Mesothelial cell of epicardium (in vitro differentiated cells): ENCODE results near the gene ERC2. TPM values are rescaled to one million over a fixed set of nuclear protein-coding genes. Genes with fewer than 3 reads are reported as not detected.
"Not testable (repeated sequence)": the region's sequence is repeated elsewhere in the genome, so short reads cannot be mapped to it uniquely, and the experiment has no call there.

ENCODE experiments used
- DNase-seq, 2 experiments: peaks; one replicate each; pipeline ENCODE4 v3.0.0; 2021; ENCODE audit warnings: low spot score in 2 of 2; ENCODE audit not compliant: unreplicated experiment in 2 of 2
- H3K27ac Mint-ChIP-seq: 2 replicates; pipeline ENCODE4 v1.8.0; 2021; ENCODE audit warnings: mixed read lengths
- H3K27me3 Mint-ChIP-seq: 2 replicates; pipeline ENCODE4 v1.8.0; 2021; ENCODE audit warnings: low read depth, mixed read lengths
- H3K36me3 Mint-ChIP-seq: 2 replicates; pipeline ENCODE4 v1.8.0; 2021; ENCODE audit warnings: mixed read lengths
- H3K4me1 Mint-ChIP-seq: 2 replicates; pipeline ENCODE4 v1.8.0; 2021; ENCODE audit warnings: mixed read lengths
- H3K4me3 Mint-ChIP-seq: 2 replicates; pipeline ENCODE4 v1.8.0; 2021; ENCODE audit warnings: mild to moderate bottlenecking, moderate library complexity, mixed read lengths
- H3K9me3 Mint-ChIP-seq: 2 replicates; pipeline ENCODE4 v1.8.0; 2021; ENCODE audit warnings: mixed read lengths
- total RNA-seq: library from RNA; stranded (reverse); gene quantifications from 3 replicates; pipeline ENCODE4 v1.2.1, GENCODE V29; 2021
- TF ChIP-seq, protein P1 (sequence below): fragments of 200-600 bp; sonication (generic); IDR thresholded peaks from one replicate; pipeline ENCODE4 v1.5.0; 2021; ENCODE audit warnings: antibody characterized with exemption; ENCODE audit not compliant: unreplicated experiment

Gene ERC2
- total RNA-seq, 1 donor from 2014 or later, result 15.6 TPM

DNA sequence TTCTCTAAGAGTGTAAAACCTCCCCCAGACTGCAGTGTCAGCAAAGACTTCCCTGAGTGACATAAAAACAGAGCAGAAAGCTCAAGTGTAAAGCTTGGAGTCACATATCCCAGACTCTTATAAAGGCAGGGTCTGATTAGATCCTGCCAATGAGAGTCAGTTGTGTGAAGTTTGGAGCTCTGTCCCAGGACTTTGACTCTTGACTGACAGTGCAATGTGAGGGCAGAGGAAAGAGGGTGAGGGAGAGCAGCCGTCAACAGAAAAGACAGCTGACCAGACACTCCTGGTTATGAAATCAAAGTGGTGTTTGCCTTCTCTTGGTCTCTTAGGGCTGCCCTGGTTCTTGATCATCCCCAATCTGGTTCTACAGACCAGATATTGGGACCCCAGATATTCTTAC, 393.2 kb downstream of the ERC2 start:
- TF ChIP-seq, protein P1, sequence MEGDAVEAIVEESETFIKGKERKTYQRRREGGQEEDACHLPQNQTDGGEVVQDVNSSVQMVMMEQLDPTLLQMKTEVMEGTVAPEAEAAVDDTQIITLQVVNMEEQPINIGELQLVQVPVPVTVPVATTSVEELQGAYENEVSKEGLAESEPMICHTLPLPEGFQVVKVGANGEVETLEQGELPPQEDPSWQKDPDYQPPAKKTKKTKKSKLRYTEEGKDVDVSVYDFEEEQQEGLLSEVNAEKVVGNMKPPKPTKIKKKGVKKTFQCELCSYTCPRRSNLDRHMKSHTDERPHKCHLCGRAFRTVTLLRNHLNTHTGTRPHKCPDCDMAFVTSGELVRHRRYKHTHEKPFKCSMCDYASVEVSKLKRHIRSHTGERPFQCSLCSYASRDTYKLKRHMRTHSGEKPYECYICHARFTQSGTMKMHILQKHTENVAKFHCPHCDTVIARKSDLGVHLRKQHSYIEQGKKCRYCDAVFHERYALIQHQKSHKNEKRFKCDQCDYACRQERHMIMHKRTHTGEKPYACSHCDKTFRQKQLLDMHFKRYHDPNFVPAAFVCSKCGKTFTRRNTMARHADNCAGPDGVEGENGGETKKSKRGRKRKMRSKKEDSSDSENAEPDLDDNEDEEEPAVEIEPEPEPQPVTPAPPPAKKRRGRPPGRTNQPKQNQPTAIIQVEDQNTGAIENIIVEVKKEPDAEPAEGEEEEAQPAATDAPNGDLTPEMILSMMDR, result no peak
- Mint-ChIP-seq H3K36me3 (no peaks in the 10 kb centered on the region), H3K9me3 (no peaks in the 10 kb centered on the region), H3K27me3 (no peaks in the 10 kb centered on the region), H3K27ac (no peak overlapping the region), H3K4me3 (no peak overlapping the region), H3K4me1 (no peaks in the 10 kb centered on the region)
- DNase-seq, result no peak

DNA sequence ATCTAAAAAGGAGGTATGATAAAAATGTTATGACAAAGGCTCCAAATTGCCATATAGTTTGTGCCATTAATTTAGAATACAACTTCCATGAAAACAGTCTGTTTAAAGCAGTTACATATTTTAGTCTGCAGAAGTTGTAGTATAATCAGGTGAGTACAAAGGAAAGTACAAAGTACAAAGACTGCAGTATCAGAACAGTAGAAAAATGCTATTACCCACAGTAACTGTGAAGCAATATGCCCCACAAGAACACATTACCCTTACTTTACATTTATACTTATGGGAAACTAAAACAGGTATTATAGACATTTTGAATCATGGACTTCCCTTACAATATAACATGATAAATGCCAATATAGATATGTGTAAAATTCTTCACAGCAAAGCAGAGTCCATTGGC, 398.5 kb downstream of the ERC2 start:
- H3K36me3 Mint-ChIP-seq, result peaks cover 12% of the 10 kb centered on the region
- no peaks in the 10 kb centered on the region for H3K27me3 Mint-ChIP-seq
- no peaks in the 10 kb centered on the region for H3K4me1 Mint-ChIP-seq
- no peak overlapping the region for H3K4me3 Mint-ChIP-seq
- peaks cover 28% of the 10 kb centered on the region for H3K9me3 Mint-ChIP-seq
- TF ChIP-seq, protein P1, result no peak
- H3K27ac Mint-ChIP-seq, result no peak overlapping the region
- DNase-seq, result no peak

DNA sequence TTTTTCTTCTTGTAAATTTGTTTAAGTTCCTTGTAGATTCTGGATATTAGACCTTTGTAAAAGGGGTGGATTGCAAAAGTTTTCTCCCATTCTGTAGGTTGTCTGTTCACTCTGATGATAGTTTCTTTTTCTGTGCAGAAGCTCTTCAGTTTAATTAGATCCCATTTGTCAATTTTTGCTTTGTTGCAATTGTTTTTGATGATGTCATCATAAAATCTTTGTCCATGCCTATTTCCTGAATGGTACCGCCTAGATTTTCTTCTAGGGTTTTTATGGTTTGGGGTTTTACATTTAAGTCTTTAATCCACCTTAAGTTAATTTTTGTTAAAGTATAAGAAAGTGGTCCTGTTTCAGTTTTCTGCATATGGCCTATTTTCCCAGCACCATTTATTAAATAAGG, 401.9 kb downstream of the ERC2 start:
- H3K27ac Mint-ChIP-seq, H3K4me3 Mint-ChIP-seq: not testable (repeated sequence)
- peaks cover 12% of the 10 kb centered on the region for H3K36me3 Mint-ChIP-seq

DNA sequence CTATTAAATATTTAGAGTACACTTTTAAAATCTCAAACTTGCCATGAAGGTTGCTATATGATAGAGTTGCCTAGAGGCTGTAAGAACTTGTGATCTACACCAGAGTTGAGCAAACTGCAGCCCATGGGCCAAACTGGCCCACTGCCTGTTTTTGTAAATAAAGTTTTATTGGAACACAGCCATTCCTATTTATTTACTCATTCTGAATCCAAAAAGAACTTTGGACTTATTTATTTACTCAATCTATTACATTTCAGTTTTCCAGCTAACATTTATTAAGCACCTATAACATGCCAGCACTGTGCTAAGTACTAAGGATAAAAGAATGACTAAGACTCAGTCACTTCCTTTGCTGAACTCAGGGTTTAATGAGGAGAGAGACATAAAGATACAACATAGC, 403.6 kb downstream of the ERC2 start:
- Mint-ChIP-seq H3K36me3 (peaks cover 12% of the 10 kb centered on the region), H3K9me3 (peaks cover 28% of the 10 kb centered on the region), H3K27me3 (no peaks in the 10 kb centered on the region), H3K4me3 (no peak overlapping the region), H3K27ac (no peak overlapping the region), H3K4me1 (peaks cover 9% of the 10 kb centered on the region)
- TF ChIP-seq, protein P1, result no peak
- DNase-seq, result no peak

More for the DNA sequence above, 401.9 kb downstream of the ERC2 start:
- not testable (repeated sequence) for DNase-seq, H3K4me1 Mint-ChIP-seq, H3K27me3 Mint-ChIP-seq
- H3K9me3 Mint-ChIP-seq, result peaks cover 28% of the 10 kb centered on the region

DNA sequence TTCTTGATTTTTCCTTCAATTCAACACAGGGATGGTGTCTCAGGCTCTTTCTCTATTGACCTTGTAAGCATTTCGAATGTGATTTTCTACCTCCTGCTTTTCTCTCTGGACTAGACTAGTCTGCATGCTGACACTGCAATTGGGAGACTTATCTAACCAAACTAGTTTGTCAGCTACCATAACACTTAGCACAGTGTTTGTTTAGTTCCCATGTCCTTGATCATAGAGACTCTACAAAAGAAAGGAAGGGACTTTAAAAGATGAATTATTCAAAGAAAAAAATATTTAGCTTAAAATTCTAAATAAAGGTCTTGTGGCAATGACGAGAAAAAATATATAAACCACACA, 407.0 kb downstream of the ERC2 start:
- TF ChIP-seq, protein P1, result no peak
- H3K27ac Mint-ChIP-seq, result no peak overlapping the region
- H3K27me3 Mint-ChIP-seq, result no peaks in the 10 kb centered on the region
- peaks cover 3% of the 10 kb centered on the region for H3K9me3 Mint-ChIP-seq
- peaks cover 4% of the 10 kb centered on the region for H3K36me3 Mint-ChIP-seq
- H3K4me1 Mint-ChIP-seq, result peaks cover 9% of the 10 kb centered on the region
- H3K4me3 Mint-ChIP-seq, result no peak overlapping the region
- DNase-seq, result no peak

DNA sequence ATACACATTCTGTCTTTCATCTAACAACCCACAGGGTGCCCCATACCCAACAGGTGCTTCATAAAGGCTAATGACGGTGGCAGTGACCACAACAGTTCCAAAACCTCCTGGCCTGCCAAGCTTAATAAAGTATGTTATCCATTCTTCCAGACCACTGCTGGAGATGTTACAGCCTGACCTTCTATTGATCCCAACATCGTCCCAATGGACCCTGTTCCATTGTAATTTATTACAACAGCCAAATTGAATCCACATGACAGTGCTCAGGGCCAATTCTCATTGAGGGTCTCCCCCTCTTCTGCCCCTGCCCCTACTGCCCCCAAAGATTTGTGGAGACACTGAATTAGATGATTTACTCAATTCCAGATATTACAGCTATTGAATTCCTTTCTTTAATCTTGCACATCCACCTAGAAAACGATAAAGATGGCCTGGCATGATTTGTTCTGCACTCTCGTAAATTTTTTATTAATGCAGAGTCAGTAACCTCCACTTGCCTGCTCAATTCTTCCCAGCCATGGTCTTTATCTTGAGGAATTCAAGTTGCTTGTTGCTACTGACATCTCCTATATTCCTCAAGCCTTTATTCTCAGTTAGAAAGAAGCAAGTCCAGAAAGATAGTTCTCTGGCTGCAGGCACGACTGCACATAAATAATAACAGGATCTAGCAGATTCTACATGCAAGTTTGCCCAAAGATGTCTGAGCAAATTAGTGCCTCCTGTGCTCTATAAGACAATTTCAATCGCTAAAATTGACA, 407.6 kb downstream of the ERC2 start:
- TF ChIP-seq, protein P1, result no peak
- Mint-ChIP-seq H3K36me3 (no peaks in the 10 kb centered on the region), H3K27me3 (no peaks in the 10 kb centered on the region), H3K9me3 (no peaks in the 10 kb centered on the region), H3K27ac (no peak overlapping the region), H3K4me3 (no peak overlapping the region), H3K4me1 (peaks cover 9% of the 10 kb centered on the region)
- DNase-seq, result no peak
